GM18520 (cell line): ENCODE results near the gene CAMTA1.
"Not testable (repeated sequence)": the region's sequence is repeated elsewhere in the genome, so short reads cannot be mapped to it uniquely, and the experiment has no call there.

ENCODE experiments used
- ATAC-seq: cut with Tn5 transposase; IDR thresholded peaks from one replicate; pipeline ENCODE4 v1.9.1; 2021; ENCODE audit not compliant: unreplicated experiment

CAMTA1 gene

GRCh38 chr1:6835139-6835538 is 49.9 kb downstream of the CAMTA1 start:
- ATAC-seq: no peak

- ATAC-seq: no peak
Measured at GRCh38 chr1:6842301-6842700, 57.0 kb downstream of the CAMTA1 start.

GRCh38 chr1:6845786-6846185 is 60.5 kb downstream of the CAMTA1 start:
- ATAC-seq: not testable (repeated sequence)

- ATAC-seq: no peak
Measured at GRCh38 chr1:6848816-6849215, 63.6 kb downstream of the CAMTA1 start.

- no peak for ATAC-seq
Measured at GRCh38 chr1:6850537-6850936, 65.3 kb downstream of the CAMTA1 start.

- no peak for ATAC-seq
Measured at GRCh38 chr1:6852136-6852890, 67.1 kb downstream of the CAMTA1 start.

- no peak for ATAC-seq
Measured at GRCh38 chr1:6854166-6854565, 68.9 kb downstream of the CAMTA1 start.

- ATAC-seq: no peak
Measured at GRCh38 chr1:6857831-6858230, 72.6 kb downstream of the CAMTA1 start.

GRCh38 chr1:6858596-6858995 is 73.3 kb downstream of the CAMTA1 start:
- no peak for ATAC-seq

- no peak for ATAC-seq
Measured at GRCh38 chr1:6859415-6860343, 74.4 kb downstream of the CAMTA1 start.

- no peak for ATAC-seq
Measured at GRCh38 chr1:6860401-6860800, 75.1 kb downstream of the CAMTA1 start.

GRCh38 chr1:6861075-6861724 is 75.9 kb downstream of the CAMTA1 start:
- ATAC-seq: no peak

GRCh38 chr1:6862906-6863305 is 77.7 kb downstream of the CAMTA1 start:
- ATAC-seq: no peak

GRCh38 chr1:6864166-6864565 is 78.9 kb downstream of the CAMTA1 start:
- ATAC-seq: no peak

- ATAC-seq: no peak
Measured at GRCh38 chr1:6866825-6867224, 81.6 kb downstream of the CAMTA1 start.

GRCh38 chr1:6867321-6867720 is 82.1 kb downstream of the CAMTA1 start:
- ATAC-seq: no peak

GRCh38 chr1:6867729-6868659 is 82.7 kb downstream of the CAMTA1 start:
- ATAC-seq: no peak

- ATAC-seq: no peak
Measured at GRCh38 chr1:6868660-6869380, 83.6 kb downstream of the CAMTA1 start.

- no peak for ATAC-seq
Measured at GRCh38 chr1:6869545-6869944, 84.3 kb downstream of the CAMTA1 start.

GRCh38 chr1:6870086-6870485 is 84.8 kb downstream of the CAMTA1 start:
- ATAC-seq: no peak
